ENCODE results near the gene SAP130. TPM values are rescaled to one million over a fixed set of nuclear protein-coding genes. Genes with fewer than 3 reads are reported as not detected.
A peak's percentile ranks its signal among the peaks of the same experiment; 100 is the strongest.

The SAP130 gene
- total RNA-seq, 1 donor from 2014 or later: 51.7 TPM

- H3K27ac Mint-ChIP-seq (ENCODE audit: unreplicated experiment): no peak overlapping the region
- no peaks in the 10 kb centered on the region for H3K4me1 Mint-ChIP-seq
- TF ChIP-seq, protein P1, sequence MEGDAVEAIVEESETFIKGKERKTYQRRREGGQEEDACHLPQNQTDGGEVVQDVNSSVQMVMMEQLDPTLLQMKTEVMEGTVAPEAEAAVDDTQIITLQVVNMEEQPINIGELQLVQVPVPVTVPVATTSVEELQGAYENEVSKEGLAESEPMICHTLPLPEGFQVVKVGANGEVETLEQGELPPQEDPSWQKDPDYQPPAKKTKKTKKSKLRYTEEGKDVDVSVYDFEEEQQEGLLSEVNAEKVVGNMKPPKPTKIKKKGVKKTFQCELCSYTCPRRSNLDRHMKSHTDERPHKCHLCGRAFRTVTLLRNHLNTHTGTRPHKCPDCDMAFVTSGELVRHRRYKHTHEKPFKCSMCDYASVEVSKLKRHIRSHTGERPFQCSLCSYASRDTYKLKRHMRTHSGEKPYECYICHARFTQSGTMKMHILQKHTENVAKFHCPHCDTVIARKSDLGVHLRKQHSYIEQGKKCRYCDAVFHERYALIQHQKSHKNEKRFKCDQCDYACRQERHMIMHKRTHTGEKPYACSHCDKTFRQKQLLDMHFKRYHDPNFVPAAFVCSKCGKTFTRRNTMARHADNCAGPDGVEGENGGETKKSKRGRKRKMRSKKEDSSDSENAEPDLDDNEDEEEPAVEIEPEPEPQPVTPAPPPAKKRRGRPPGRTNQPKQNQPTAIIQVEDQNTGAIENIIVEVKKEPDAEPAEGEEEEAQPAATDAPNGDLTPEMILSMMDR (conservative IDR thresholded peaks at IDR 0.05): no peak
- peaks cover 3% of the 10 kb centered on the region for H3K36me3 Mint-ChIP-seq (ENCODE audit: low read depth)
- H3K27me3 Mint-ChIP-seq (ENCODE audit: low read depth): peaks cover 31% of the 10 kb centered on the region
- H3K4me3 Mint-ChIP-seq: no peak overlapping the region
- H3K9me3 Mint-ChIP-seq: peaks cover 25% of the 10 kb centered on the region
- no peak for DNase-seq (ENCODE audit: low read depth, low spot score)
Observed at GRCh38 chr2:128037649-128038048, 9.8 kb upstream of the SAP130 start.

GRCh38 chr2:128036748-128037607, 9.1 kb upstream of the SAP130 start:
- H3K4me3 Mint-ChIP-seq: no peak overlapping the region
- H3K9me3 Mint-ChIP-seq: peaks cover 26% of the 10 kb centered on the region
- TF ChIP-seq, protein P1 (conservative IDR thresholded peaks at IDR 0.05): no peak
- peaks cover 34% of the 10 kb centered on the region for H3K27me3 Mint-ChIP-seq (ENCODE audit: low read depth)
- H3K36me3 Mint-ChIP-seq (ENCODE audit: low read depth): no peaks in the 10 kb centered on the region
- no peak overlapping the region for H3K27ac Mint-ChIP-seq (ENCODE audit: unreplicated experiment)
- no peak for DNase-seq (ENCODE audit: low read depth, low spot score)
- no peaks in the 10 kb centered on the region for H3K4me1 Mint-ChIP-seq

DNA sequence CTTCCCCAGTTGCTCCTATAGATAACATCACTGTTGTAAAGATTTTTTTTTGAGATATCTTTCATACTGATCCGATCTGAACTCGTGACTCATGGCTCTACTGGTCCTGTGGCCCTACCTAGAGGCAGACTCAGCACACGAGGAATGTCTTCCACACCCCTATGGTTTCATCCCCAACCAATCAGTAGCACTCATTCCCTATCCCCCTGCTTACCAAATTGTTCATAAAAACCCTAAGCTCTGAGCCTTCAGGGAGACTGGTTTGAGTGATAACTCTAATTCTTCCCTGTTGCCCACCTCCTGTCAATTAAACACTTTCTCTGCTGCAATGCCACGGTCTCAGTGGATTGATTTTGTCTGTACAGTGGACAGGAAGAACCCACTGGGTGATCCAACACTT, 4.2 kb upstream of the SAP130 start:
- TF ChIP-seq, protein P1 (conservative IDR thresholded peaks at IDR 0.05): no peak
- Mint-ChIP-seq H3K27me3 (ENCODE audit: low read depth) (peaks cover 21% of the 10 kb centered on the region), H3K4me3 (no peak overlapping the region), H3K4me1 (peaks cover 8% of the 10 kb centered on the region), H3K27ac (ENCODE audit: unreplicated experiment) (no peak overlapping the region), H3K36me3 (ENCODE audit: low read depth) (no peaks in the 10 kb centered on the region), H3K9me3 (peaks cover 23% of the 10 kb centered on the region)
- DNase-seq (ENCODE audit: low read depth, low spot score): no peak

DNA sequence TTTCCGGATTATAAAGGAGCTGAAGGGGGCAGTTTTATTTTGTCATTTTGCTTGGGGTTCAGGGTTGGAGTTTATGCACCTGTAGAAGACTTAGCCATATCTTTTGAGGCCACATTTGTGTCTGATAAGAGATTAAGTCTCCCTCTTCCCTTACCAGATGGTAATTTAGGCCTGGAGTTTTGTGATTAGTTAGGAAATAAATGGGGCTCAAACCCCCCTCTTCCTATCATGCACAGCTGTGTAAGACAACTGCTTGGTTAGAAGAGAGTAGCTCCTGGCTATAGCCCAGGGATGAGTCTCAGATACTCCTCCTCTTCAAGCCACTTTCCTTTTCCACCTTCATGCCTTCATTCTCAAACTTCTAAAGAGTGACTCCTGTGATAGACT, 802 bp upstream of the SAP130 start:
- peaks cover 23% of the 10 kb centered on the region for H3K4me1 Mint-ChIP-seq
- H3K27me3 Mint-ChIP-seq (ENCODE audit: low read depth): peaks cover 21% of the 10 kb centered on the region
- no peak overlapping the region for H3K27ac Mint-ChIP-seq (ENCODE audit: unreplicated experiment)
- peak overlapping the region; percentile 83 for H3K4me3 Mint-ChIP-seq
- peaks cover 13% of the 10 kb centered on the region for H3K9me3 Mint-ChIP-seq
- no peak for DNase-seq (ENCODE audit: low read depth, low spot score)
- H3K36me3 Mint-ChIP-seq (ENCODE audit: low read depth): no peaks in the 10 kb centered on the region
- TF ChIP-seq, protein P1 (conservative IDR thresholded peaks at IDR 0.05): no peak

DNA sequence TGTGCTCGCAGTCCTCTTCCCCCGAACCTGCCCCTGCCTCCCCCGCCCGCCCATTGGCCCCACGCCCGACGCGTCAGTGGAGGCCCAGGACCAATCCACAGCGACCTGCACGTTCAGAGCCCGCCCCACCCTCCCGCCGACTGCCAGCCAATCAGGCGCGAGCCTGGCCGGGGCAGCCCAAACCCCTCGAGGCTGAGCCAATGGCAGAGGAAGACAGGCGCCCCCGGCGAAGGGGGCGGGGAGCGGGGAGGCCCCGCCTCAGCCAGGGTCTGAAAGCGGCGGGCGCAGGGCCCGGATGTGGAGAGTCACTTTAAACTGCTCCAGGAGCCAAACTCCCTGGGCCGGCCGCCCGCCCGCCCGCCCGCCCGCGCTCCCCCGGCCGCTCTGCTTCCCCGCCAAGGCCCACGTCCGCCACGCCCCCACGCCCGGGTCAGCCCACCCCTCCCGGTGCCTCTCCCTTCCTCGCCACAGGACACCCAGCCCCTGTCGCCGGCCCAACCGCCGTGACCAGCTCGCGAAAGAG, 520 bp downstream of the SAP130 start:
- no peaks in the 10 kb centered on the region for H3K36me3 Mint-ChIP-seq (ENCODE audit: low read depth)
- H3K4me1 Mint-ChIP-seq: peaks cover 23% of the 10 kb centered on the region
- H3K27ac Mint-ChIP-seq (ENCODE audit: unreplicated experiment): no peak overlapping the region
- peak; percentile 94 for DNase-seq (ENCODE audit: low read depth, low spot score)
- H3K9me3 Mint-ChIP-seq: peaks cover 7% of the 10 kb centered on the region
- peak overlapping the region; percentile 88 for H3K4me3 Mint-ChIP-seq
- TF ChIP-seq, protein P1 (conservative IDR thresholded peaks at IDR 0.05): no peak
- H3K27me3 Mint-ChIP-seq (ENCODE audit: low read depth): peaks cover 18% of the 10 kb centered on the region
